HG03565 (cell line): ENCODE data around the gene DAGLA.

ENCODE experiments used
- ATAC-seq: cut with Tn5 transposase; IDR thresholded peaks from one replicate; pipeline ENCODE4 v1.9.1; 2021; ENCODE audit warnings: mild to moderate bottlenecking, moderate library complexity; ENCODE audit not compliant: unreplicated experiment

The DAGLA gene

DNA sequence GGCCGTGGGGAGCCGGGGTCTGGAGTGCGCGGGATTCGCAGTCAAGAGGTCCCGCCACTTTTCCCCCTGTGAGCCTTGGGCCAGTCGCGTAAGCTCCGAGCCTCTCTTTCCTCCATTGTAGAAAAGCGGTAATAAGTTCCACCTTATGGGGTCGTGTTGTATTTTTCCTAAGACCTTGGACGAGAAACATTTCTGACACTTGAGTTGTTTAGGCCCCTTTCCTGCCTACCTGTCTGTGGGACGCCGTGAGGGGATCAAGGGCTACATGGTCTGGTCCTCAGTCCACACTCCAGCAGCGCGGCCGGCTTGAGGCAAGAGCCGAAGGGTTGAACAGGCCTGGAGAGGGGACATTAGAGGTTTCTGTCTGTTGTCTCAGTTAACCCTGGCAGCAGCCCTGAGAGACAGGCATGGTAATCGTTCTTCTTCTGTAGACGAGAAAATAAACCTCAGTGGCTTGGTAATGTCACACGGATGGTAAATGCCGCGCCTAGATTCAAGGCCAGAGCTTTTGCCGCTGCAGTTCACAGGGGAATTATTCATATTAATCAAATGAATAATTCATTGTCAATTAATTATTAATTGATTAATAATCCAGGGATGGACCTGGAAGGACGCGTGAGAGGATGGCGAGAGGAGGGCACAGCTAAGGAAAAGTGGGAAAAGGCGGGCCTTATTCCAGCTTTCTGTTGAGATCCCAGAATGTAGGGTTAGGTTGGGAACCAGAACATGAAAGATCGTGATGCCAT lies 113.1 kb downstream of the DAGLA start:
- no peak for ATAC-seq

DNA sequence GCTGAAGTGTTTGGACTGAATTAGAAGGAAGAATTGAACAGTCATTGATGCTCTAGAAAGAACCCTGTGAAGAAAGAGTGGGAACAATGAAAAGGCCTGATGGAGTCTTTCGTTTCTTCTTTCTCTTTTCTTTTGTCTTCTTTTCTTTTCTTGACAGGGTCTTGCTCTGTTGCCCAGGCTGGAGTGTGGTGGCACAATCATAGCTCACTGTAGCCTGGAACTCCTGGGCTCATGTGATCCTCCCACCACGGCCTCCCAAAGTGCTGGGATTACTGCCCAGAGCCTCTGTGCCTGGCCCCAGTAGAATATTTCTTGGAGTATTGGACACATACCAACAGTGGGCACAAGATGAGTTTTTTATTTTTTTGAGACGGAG lies 113.6 kb downstream of the DAGLA start:
- no peak for ATAC-seq

DNA sequence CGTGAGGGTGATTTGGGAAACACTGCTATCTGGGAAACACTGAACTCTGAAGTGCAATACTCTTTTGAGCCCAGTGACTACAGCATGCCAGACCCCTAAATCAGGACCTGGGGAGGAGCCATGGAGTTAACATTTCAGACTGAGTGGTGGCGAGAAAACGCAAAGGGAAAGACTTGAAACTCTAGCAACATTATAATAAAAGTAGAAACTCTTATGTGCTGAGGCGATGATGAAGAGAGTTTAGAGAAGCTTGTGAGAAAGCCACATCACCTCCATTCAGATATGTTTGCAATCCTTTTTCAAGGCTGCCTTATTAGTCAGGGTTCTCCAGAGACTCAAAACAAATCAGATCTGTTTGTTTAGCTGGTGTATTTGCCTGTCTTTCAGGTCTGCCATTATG lies 114.4 kb downstream of the DAGLA start:
- ATAC-seq = no peak

GRCh38 chr11:61795459-61795858 lies 115.3 kb downstream of the DAGLA start:
- ATAC-seq = no peak

DNA sequence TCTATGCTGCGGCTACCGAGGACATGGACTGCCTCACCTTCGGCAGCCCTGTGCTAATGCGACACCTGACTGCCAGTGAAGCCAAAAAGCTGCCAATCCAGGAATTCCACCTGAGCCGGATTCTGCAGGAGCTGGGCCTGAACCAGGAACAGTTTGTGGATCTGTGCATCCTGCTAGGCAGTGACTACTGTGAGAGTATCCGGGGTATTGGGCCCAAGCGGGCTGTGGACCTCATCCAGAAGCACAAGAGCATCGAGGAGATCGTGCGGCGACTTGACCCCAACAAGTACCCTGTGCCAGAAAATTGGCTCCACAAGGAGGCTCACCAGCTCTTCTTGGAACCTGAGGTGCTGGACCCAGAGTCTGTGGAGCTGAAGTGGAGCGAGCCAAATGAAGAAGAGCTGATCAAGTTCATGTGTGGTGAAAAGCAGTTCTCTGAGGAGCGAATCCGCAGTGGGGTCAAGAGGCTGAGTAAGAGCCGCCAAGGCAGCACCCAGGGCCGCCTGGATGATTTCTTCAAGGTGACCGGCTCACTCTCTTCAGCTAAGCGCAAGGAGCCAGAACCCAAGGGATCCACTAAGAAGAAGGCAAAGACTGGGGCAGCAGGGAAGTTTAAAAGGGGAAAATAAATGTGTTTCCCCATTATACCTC lies 115.8 kb downstream of the DAGLA start:
- ATAC-seq = no peak
